Ammon's horn (tissue), 1 donor: ENCODE data around the gene EGFL8.
"Not testable (repeated sequence)": the region's sequence is repeated elsewhere in the genome, so short reads cannot be mapped to it uniquely, and the experiment has no call there.

Source experiments
- DNase-seq: peaks from one replicate; pipeline ENCODE4 v3.0.0-alpha.2; 2016; ENCODE audit warnings: low spot score

The EGFL8 gene

GRCh38 chr6:32184084-32184640 is 19.8 kb downstream of the EGFL8 start, which contains the start of gene AGER:
TSS of gene AGER (minus strand) at chr6:32184253. CDS start at chr6:32184222, 31 bp downstream.
- no peak for DNase-seq

GRCh38 chr6:32185681-32186131 is 21.3 kb downstream of the EGFL8 start:
- DNase-seq: not testable (repeated sequence)

- not testable (repeated sequence) for DNase-seq
Measured at GRCh38 chr6:32186151-32186840, 21.9 kb downstream of the EGFL8 start.

GRCh38 chr6:32187009-32187709 is 22.8 kb downstream of the EGFL8 start:
- DNase-seq: no peak

- not testable (repeated sequence) for DNase-seq
Measured at GRCh38 chr6:32187725-32188380, 23.5 kb downstream of the EGFL8 start.

GRCh38 chr6:32188381-32189068 is 24.1 kb downstream of the EGFL8 start:
- DNase-seq: no peak

GRCh38 chr6:32189069-32189741 is 24.8 kb downstream of the EGFL8 start:
- DNase-seq: no peak

- DNase-seq: no peak
Measured at GRCh38 chr6:32189742-32190053, 25.3 kb downstream of the EGFL8 start.

GRCh38 chr6:32190054-32190851 is 25.9 kb downstream of the EGFL8 start, which contains the start of gene PBX2:
TSS of gene PBX2 (minus strand) at chr6:32190202. CDS start at chr6:32189915, 287 bp downstream.
- DNase-seq: peak; percentile 97

- no peak for DNase-seq
Measured at GRCh38 chr6:32190911-32191677, 26.7 kb downstream of the EGFL8 start.

- no peak for DNase-seq
Measured at GRCh38 chr6:32191696-32192607, 27.6 kb downstream of the EGFL8 start.

- peak; percentile 54 for DNase-seq
Measured at GRCh38 chr6:32192608-32193039, 28.2 kb downstream of the EGFL8 start, which contains the start of gene GPSM3. TSS of gene GPSM3 (minus strand) at chr6:32192643. CDS start at chr6:32192513, 130 bp downstream.

- DNase-seq: not testable (repeated sequence)
Measured at GRCh38 chr6:32193096-32193495, 28.7 kb downstream of the EGFL8 start.

GRCh38 chr6:32194388-32194787 is 30.0 kb downstream of the EGFL8 start:
- no peak for DNase-seq

GRCh38 chr6:32194825-32195651 is 30.6 kb downstream of the EGFL8 start:
- peak; percentile 67 for DNase-seq

- DNase-seq: peak; percentile 100
Measured at GRCh38 chr6:32195652-32195901, 31.2 kb downstream of the EGFL8 start.

- DNase-seq: peak; percentile 96
Measured at GRCh38 chr6:32195902-32196681, 31.7 kb downstream of the EGFL8 start.
